Stimulated activated CD8-positive, alpha-beta memory T cell treated with anti-CD3 and anti-CD28 coated beads, Interleukin-7, amount 100 ng/mL, for 24 hours (primary cell): ENCODE measurements around the gene C14orf93.
"Not testable (repeated sequence)": the region's sequence is repeated elsewhere in the genome, so short reads cannot be mapped to it uniquely, and the experiment has no call there.

Experiments used
- DNase-seq: peaks from one replicate; pipeline ENCODE4 v3.0.0-alpha.2; 2020; ENCODE audit warnings: low read depth

The C14orf93 gene

DNA sequence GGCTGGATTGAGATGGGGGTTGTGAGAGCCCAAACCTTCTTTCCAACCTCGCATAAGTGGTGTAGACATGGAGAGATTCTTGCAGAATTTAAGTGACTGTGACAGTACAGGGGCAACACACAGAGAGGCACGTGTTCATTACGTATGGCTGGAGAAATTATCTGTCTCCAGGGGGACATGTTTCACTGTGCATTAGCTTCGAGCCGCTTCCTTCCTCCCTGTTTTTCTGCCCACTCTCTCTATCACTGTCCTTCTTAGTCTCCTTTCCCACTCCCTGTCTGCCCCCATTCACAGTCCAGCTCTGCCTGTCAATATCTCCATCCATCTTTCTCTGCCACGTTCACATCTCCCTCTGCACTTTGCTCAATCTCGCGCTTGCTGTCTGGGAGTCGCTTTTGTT is 11.5 kb upstream of the C14orf93 start:
- DNase-seq, result no peak

DNA sequence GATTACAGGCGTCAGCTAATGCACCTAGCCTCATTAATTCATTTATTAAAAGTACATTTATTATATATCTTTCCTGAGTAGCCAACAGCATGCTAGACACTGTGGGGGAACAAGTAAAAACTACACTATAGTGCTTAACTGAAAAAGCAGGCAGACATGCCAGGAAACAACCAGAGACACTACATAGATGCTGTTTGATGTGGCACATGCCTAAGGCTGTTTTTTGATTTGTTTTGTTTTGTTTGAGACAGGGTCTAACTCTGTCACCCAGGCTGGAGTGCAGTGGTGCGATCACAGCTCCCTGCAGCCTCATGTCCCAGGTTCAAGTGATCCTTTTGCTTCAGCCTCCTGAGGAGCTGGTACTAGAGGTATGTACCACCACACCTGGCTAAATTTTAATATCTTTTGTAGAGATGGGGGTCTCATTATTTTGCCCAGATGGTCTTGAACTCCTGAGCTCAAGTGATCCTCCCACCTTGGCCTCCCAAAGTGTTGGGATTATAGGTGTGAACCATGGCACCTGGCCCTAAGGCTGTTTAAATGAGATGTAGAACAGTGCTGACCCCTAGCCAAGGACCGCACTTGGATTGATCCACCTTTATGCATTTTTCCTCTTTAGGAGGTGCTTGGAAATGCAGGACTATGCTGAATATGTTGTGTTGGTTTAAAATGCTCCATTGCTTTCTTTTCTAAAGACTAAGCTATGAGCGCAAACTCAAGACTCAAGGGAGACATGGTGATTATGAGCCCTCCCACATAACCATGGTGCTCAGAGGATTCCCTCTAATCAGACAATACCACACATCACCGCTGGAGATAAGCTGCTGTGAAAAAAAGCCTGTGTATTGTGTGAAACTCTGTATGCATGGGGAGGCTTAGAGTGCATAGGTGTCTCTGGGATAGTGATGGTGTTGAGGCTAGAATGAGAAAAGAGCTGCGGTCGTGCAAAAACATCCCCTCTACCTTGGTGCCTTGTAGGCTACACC is 10.5 kb upstream of the C14orf93 start:
- no peak for DNase-seq

DNA sequence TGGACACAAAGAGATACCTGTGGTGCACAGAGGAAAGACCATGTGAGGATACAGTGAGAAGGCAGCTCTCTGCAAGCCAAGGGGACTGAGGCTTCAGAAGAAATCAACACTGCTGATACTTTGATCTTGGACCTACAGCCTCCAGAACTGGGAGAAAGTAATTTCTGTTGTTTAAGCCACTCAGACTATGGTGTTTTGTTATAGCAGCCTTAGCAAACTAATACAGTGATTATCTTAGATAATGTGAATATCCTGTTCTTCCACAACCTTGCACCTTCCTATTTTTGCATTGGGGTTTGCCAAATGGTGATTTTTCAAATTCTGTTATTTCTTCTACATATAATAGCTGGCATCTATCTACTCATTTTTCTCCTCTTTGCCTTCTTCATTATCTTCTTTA is 8.2 kb upstream of the C14orf93 start:
- no peak for DNase-seq

DNA sequence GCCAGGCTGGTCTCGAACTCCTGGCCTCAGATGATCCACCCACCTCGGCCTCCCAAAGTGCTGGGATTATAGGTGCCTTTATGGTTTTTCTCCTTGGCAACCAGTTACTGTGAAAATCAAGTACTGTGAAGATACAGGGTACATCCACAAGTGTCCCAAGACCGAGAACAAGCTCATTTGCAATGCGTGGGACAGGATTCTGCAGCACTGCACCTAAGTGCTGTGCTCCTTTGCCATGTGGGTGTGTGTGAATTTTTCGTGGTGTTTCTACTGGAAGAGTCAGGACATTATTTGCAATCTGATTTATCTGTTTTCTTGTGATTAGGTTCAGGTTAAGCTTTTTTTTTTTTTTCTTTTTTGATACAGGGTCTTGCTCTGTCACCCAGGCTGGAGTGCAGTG is 7.1 kb upstream of the C14orf93 start:
- no peak for DNase-seq

DNA sequence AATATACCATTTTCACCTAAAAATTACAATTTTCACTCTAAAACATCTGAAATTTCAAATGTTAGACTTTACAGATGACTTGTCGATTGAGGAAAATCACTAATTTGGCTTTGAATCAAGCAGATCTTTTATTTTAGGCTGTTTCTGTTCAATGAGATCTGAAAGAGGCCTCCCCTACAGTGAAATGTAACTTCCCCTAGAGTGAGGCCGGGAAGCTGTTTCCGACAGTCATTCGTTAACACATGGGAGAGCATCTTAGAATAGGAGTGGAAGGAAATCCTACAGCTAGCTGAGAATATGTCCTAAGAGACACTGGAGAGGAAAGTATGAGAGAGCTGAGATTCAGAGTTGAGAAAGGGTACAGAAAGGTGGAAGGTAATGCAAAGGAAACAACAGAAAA is 5.7 kb upstream of the C14orf93 start:
- DNase-seq, result no peak

DNA sequence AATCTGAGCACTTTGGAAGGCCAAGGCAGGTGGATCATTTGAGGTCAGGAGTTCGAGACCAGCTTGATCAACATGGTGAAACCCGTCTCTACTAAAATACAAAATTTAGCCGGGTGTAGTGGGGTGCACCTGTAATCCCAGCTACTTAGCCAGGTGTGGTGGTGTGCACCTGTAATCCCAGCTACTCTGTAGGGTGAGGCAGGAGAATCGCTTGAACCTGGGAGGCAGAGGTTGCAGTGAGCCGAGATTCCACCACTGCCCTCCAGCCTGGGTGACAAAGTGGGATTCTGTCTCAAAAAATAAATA is 3.8 kb upstream of the C14orf93 start:
- not testable (repeated sequence) for DNase-seq

DNA sequence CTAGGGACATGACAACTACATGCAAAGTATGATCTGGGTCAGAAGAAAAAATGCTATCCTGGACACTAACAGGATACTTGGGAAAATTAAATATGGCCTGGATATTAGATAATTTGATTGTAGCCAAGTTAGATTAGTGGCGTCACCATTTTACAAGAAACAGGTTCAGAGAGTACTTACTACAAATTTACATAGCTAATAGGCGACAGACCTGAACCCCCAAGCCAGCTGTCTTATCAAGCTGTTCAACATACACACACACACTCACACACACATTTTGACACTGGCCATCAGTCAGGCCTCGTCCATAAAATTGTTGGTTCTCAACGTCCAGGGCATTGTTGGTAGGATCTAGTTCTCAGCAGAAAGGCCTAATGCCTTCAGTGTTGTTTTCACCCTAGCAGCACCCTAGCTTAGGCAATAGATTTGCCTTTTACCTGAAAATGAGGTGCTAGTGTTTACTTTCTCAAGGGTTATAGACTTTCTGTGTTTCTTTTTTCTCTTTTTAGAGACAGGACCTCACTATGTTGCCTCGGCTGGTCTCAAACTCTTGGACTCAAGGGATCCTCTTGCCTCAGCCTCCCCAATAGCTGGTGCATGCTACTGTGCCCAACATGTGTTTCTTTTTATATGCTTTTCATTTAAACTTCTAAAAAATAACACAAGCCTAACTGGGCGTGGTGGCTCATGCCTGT is 3.3 kb upstream of the C14orf93 start:
- DNase-seq, result no peak

DNA sequence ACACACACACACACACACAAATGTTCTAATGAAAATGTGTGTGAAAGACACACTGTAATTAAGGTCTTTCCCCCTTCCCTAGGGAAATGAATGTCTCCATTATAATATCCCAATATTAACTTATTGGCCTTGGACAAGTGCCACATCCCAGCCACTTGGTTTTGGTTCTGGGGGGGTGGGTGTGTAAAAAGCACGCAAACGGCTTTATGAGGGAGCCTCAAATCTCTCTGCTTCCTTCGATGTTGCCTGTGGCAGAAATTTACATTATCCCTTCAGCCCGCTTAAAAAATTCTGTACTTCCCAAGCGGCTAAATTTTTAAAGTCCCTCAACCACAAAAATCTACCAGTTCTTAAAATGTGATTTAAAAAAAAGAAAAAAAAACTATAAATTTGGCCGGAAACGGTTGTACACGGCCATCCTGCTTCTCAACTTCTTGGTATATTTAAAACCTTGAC is 432 bp downstream of the C14orf93 start:
- no peak for DNase-seq

DNA sequence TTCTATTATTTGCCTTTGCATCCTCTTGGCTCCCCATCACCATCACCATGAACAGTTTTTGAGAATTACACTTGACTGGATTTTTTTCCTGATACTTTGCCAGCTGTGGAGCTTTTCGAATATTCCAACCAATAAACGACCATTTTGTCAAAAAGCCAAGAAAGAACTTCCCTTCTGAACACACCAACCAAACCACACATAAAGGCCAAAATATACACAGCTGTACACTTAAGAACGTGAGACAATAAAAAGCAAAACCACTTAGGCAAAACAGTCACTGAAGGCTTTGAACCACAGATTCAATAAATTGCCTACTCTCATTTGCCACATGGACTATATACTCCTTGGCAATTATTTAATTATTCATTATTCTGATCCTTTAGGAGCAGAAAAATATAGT is 1.1 kb downstream of the C14orf93 start:
- no peak for DNase-seq

DNA sequence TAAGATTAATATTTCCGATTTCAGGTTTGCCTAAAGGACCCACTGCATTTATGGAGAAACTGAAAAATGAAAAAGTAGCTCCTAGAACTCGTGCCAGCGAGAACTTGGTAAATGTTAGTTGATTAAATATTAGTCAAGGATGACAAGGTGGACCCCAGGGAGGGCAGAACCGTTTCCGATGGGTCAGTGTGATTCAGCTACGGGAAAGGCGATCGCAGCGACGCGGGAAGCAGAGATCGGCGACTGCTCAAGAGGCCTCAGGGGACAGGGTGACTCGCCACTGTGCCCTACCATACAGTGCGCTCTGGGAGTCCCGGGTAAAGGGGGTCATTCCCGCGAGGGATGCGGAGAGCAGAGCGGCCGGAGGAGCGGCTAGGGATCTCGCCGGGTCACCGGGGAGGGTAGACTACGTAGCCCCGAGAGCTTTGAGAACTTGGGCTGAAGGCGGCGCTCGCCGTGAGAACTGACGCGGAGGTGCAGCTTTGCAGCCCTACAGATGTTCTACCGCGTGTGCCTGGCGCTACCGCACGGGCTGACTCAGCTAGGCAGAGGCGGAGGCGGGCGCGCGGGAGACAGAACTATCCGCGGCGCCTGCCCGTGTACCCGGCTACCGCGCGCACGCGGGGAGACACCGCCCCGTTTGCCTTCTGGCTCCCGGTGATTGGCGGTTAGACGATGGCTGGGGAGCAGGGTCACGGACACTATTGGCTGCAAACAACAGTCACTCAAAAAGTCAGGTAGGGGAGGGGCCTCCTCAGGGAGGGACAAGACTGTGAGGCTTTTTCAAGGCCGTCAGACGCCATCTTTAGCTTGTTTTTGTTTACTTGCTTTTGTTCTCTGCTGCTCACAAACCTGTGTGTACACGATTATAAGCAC is 3.2 kb downstream of the C14orf93 start:
- DNase-seq, result peak; percentile 84

DNA sequence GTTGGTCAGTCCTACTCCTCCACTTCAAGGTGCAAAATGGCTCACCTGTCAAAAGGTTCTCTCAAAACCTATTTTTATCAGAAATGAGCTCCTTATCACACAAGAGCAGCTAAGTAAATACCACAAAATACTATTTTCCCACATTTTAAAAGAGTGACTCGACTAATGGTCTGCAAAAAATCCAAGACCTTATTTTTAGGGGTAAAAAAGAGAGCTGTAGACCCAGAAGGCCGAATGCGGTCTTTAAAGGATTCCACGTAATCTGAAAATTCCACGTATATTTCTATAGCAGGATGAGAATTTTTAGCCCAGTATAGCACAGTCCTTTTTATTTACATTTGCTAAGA is 3.8 kb downstream of the C14orf93 start:
- no peak for DNase-seq

DNA sequence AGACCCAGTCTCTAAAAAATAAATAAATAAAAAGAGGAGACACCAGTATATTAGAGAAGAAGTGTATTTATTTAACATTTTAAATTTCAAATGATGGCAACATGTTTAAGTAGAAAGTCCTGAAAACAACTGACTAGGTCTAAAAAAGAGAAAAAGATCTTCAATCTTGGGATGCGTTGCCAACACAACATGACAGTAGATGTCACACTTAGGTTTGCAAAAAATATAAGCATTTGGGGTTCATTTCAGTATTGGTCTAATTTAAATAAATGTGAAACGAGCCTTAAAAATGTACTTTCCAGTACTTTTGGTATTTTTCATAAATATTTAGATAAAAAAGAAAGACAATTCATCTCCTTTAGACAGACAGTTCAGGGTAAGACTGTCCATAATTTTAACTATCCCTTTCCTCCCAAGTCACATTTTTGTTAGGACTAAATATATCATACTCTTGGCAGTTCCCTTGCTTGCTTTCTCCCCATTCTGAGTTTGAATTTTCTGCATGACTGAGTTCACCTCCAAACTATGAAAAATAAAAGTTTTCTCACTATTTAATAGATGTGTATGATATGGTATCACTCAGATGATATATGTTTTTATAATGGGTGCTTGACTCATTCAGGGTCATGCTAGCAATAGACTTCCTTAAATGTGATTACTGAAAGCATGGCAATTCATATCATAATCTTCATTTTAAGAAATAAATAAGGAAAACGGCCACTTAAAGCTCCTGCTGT is 4.3 kb downstream of the C14orf93 start:
- no peak for DNase-seq

DNA sequence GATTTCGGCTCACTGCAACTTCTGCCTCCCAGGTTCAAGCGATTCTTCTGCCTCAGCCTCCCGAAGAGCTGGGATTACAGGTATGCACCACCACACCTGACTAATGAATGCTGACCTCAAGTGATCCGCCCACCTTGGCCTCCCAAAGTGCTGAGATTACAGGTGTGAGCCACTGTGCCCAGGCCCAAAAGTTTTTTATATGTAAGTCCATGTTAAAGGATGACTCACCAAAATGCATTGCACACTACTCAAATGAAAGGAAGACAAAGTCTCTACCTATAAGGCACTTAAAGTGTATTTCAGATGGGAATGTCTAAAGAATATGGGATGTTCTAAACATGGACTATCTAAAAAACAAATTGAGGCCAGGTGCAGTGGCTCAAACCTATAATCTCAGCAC is 5.7 kb downstream of the C14orf93 start:
- not testable (repeated sequence) for DNase-seq

DNA sequence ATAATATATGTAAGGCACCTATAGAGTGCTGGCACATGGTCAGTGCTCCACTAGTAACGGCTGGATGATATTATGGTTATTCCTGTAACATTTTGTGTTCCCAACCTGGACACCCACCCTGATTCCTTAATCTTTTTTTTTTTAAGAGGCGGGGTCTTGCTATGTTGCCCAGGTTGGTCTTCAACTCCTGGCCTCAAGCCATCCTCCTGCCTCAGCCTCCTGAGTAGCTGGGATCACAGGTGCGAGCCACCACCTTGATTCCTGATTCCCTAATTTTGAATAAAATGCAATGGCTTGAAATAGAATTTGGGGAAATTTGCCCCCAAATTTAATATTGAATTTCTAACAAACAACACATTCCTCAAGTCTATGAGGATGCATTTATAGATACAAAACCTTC is 7.4 kb downstream of the C14orf93 start:
- no peak for DNase-seq

DNA sequence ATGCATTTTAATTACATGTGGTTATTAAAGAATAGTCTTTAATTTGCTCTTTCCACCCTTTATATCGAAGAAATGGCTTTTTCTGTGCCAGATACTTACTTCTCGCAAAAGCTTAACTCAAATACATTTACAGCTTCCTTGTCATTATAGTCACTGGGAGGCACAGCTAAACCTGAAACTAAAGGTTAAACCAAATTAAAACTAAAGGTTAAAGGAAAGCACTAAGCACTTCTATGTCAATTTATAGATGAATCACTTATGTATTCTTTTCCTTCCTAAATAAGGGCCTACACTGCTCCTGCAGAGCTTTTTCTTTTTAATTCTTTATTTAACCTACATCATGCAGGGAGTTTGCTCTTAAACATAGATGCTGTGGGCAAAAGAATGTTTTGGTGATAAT is 9.1 kb downstream of the C14orf93 start:
- DNase-seq, result no peak

DNA sequence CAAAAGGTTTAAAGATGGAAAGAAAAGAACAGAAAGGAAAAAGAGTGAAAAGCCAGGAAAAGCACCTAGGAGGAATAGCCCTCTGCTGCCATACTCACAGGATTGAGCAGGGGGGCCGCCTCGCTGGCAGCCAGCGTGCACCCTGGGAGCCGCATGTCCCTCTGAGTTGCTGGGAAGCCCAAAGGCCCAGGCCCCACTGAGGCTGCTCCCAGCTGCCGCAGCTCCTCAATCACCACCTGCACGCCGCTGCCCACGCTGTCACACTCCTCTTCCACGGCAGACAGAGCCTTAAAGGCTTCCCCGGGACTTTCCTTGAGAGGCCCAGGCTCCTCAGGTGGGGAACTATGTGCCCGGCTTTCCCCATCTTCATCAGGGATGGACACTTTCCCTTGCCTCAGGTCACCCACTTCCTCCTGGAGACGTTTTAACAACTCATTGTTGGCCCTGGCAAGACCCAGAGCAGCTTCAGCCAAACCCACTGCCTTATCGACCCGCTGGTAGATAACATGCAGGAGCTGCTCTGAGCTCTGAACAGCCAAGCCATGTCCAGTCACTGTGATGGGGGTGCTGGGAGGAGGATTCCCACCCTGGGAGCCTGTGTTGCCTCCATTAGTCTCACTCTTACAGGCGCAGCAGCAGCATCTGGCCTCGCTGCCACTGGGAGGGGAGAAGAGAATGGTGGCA is 11.5 kb downstream of the C14orf93 start:
- no peak for DNase-seq

DNA sequence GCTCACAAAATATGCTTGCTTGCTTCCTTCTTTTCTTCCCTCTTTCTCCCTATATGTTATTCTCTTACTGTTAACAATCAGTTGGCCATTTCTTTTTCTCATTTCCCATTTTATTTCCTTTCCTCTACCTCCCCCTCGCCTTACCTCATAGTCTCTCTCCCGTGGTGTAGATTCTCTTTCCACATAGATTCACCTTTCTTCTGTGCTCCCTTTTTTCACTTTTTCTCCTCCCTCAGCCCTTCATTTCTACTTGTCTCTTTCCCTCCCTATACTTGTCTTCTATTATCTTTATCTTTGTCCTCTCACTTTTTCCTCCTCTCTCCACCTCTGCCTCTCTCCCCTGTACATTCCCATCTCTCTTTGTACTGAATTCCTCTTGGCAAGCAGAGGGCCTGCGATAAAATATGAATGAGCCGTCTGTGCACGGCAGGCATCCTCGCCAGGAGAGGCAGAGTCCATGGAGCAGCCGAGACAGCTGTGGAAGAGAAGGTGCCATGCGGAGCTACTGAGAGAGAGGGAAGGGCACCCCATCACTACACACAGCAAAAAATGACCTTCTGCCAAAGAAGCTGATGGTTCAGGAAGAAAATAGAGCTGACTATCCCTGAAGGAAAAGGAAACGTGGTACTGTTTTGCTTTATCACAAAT is 12.1 kb downstream of the C14orf93 start:
- no peak for DNase-seq

DNA sequence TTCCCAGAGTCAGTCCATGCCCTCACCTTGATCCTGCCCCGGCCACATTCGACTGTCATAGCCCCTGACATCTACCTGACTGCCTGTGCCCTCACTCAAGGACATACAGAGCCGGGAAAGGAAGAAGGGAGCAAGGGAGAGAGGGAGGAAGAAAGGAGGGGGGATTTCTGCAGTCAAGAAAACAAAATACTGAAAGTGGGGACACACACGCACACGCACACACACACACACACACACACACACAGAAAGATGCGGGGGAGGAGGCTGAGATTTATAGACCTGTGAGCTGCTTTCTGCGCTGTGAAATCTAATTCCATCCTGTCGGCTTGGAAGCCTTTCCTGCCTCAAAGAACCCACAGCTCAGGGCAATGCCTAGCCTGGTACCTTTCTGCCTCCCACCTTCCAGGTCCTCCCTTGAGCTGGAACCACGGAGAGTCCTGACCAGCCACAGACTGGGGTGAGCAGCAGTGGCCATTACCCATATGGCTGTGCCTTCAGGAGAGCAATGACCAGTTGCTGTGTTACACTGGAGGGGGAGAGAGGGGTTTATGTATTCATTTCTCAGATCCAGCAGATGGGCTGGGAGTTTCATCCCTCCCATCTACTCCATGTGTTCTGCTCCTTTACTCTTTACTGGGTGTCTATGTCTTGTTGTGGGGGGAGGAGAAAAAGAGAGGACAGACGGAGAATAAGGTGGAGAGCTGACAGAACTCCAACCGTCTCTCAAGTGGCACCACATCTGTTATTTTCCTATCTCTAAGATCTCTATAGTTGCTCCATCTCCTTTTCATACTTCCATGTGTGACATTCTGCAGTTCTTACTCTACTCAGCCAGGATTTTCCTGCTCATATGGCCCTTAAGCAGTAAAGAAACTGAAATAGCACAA is 12.9 kb downstream of the C14orf93 start:
- no peak for DNase-seq

DNA sequence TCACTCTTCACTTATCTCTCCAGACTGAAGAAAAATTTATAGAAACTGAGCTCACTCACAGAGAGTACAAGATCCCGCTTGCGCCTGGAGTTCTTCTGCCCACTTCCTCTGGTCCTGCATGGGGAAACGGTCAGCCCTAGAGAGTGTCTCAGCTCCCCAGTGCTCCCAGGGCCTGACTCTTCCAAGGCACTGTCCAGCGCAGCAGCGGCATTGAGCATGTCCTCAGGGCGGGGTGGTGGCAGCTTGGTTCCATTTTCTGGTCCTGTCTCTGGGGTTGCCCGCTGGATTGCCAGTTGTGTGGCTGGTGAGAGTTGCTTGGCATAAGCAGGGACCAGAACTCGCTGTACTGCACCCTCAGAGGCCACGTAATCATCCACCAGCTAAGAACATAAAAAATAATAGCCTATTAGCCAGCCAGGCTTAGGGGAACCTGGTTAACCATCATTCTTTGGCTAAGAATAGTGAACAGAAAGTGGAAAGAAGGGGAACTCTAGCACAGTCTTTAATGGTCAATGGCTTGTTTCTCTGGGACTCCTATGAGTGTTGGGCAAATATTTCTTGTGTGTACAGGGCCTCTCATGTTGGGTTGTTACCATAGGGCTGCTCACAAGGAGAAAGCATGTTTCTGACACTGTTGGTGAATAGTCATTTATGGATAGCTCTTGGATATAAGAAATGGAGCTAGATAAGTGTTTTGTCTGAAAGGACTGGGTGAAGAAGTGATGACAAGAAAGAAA is 13.9 kb downstream of the C14orf93 start:
- DNase-seq, result no peak
